Placental epithelial cell (primary cell): ENCODE measurements around the gene CERS1. TPM values are rescaled to one million over a fixed set of nuclear protein-coding genes. Genes with fewer than 3 reads are reported as not detected.

ENCODE experiments used
- total RNA-seq: library from RNA; depleted of rRNA; stranded (reverse); fragments of >200 nt; gene quantifications from 2 replicates; pipeline ENCODE4 v1.2.3, GENCODE V29; 2012

CERS1 gene, protein sequence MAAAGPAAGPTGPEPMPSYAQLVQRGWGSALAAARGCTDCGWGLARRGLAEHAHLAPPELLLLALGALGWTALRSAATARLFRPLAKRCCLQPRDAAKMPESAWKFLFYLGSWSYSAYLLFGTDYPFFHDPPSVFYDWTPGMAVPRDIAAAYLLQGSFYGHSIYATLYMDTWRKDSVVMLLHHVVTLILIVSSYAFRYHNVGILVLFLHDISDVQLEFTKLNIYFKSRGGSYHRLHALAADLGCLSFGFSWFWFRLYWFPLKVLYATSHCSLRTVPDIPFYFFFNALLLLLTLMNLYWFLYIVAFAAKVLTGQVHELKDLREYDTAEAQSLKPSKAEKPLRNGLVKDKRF
- total RNA-seq, result not detected in 2 replicates

DNA sequence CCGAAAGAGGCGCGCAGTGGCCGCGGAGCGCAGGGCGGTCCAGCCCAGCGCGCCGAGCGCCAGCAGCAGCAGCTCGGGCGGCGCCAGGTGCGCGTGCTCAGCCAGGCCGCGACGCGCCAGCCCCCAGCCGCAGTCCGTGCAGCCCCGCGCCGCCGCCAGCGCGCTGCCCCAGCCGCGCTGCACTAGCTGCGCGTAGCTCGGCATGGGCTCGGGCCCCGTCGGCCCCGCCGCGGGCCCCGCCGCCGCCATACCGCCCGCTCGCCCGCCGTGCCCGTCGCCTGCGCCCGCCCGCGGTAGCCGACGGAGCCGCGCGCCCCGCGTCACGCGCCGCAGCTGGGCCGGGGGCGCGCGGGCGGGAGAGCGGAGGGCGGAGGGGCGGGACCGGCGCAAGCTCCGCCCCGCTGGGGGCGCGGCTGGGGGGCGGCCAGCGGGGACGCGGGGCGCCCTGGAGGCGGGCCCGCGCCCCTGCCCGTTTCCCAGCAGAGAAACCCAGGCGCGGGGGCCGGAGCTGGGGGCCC lies at the start of gene CERS1:
Gene CERS1 (minus strand): TSS at position 335 of the 518 bp plus-strand sequence. CDS start 86 bp downstream, at position 249.

DNA sequence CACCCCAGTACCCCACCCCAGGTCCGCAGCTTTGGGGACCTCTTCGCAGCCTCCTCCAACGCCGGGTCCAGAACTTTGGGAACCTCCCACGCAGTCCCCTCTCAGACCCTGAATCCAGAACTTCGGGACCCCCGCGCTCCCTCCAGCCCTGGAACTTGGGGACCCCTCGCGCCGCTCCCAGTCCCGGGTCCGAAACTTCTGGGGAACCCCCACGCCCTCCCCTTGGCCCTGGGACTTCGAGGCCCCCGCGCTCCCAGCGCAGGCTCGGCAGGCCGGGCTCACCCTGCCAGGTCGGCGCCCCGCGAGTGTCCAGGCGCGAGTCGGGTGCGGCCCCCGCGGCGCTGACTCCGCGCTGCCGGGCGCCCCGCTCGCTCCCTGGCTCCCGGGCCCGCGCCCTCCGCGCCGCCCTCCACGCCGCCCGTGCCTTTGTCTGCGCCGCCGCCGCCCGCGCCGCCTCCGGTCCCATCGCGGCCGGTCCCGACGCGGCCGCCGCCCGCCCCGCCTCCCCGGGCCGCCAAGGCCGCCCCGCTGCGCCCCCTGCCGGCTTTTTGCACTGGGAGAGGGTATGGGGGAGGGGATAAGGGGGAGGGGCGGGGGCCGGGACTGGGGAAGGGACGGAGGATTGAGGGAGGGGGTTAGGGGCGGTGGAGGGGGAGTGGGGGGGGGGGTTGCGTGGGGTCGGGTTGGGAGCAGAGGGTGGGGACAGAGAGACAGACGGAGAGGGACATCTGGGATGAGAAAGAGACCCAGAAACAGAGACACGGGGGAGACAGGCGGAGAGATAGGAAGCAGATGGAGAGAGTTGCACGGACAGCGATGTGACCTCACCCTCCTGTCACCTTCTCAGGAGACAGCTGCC lies 45.0 kb upstream of the CERS1 start, which contains the start of gene HOMER3:
Gene HOMER3 (minus strand): TSS at position 449 of the 859 bp plus-strand sequence. CDS start 2,235 bp downstream, outside the sequence.

DNA sequence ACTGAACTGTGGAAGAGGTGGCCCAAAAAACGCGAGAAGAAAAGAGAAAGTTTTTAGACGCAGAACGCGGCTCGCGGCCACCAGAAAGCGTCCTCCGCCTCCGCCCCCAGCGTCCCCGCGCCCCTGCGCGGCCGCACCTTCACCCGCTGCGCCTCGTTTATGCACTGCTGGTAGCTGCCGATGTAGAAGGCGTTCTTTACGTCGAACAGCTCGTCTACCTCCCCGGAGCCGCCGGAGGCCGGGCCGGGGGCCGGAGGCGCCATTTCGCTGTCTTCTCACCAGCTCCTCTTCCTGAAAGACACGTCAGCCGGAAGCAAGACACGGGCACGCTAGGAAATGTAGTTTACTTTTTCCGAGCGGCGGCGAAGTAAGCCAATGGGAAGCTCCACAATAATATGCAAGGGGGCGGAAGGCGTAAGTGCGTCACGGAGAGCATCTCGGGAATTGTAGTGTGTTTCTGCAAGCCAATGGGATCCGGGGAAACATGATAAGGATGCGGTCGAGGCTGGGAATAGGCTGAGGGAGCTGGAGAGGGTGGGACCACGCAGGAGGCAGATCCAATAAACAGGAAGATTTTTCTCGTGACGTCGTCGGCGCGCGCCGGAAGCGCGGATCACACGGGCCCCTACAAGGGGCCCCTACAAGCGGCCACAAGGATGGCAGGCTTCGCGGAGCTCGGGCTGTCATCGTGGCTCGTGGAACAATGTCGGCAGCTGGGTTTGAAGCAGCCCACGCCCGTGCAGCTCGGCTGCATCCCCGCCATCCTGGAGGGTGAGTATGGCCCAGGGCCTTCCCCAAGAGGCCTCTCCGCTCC lies 23.3 kb upstream of the CERS1 start, which contains the start of the genes COPE and DDX49:
Gene COPE (minus strand): TSS at position 302 of the 814 bp plus-strand sequence. CDS start 39 bp downstream, at position 263.
Gene DDX49 (plus strand): TSS at position 630 of the 814 bp plus-strand sequence. CDS start 27 bp downstream, at position 657.

DNA sequence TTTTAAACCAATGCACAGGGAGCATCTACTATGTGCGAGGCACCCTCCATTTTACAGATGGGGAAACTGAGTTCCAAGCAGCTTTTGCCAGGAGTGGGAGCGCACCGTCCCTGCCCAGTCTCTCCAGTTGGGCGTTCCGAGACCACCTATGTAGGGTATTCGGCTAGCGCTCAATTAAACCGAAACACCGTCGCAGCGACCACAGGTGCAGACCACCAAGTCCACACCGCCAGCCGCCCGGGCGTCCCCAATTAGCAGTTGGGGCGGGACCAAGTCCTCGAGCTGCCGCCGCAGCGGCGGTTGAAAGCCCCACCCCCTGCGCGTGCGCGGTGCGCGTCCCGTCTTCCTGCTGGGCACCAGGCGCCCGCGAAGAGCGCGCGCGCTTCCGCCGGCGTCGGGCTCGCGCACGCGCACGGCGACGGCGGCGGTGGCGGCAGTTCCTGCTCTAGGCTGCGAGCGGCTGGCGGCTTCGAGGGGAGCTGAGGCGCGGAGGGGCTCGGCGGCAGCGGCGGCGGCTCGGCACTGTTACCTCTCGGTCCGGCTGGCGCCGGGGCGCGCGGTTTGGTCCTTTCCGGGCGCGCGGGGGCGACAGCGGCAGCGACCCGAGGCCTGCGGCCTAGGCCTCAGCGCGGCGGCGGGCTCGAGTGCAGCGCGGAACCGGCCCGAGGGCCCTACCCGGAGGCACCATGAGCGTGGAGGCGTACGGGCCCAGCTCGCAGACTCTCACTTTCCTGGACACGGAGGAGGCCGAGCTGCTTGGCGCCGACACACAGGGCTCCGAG lies 64.2 kb downstream of the CERS1 start, which contains the start of gene UPF1:
Gene UPF1 (plus strand): TSS at position 436 of the 782 bp plus-strand sequence. CDS start 251 bp downstream, at position 687.

Other genes with a start within 250 kb of the CERS1 start
- 1.5 and 2.7 TPM in 2 replicates for gene CRTC1, start 212.5 kb downstream of the CERS1 start, total RNA-seq
- under 0.01 TPM in 1 of 2 replicates, not detected in the other for gene COMP, start 104.9 kb downstream of the CERS1 start, total RNA-seq
- 58.5 and 68.8 TPM in 2 replicates for gene UPF1, start 64.2 kb downstream of the CERS1 start, total RNA-seq
- 191 and 379 TPM in 2 replicates for gene COPE, start 23.2 kb upstream of the CERS1 start, total RNA-seq
- 50.3 and 67.2 TPM in 2 replicates for gene DDX49, start 23.6 kb upstream of the CERS1 start, total RNA-seq
- 43.6 and 99.6 TPM in 2 replicates for gene HOMER3, start 45.1 kb upstream of the CERS1 start, total RNA-seq
- gene SUGP2, start 137.4 kb upstream of the CERS1 start, total RNA-seq, result 23.9 and 25.7 TPM in 2 replicates
- gene ARMC6, start 137.4 kb upstream of the CERS1 start, total RNA-seq, result 27.1 and 41.2 TPM in 2 replicates
- gene SLC25A42, start 167.8 kb upstream of the CERS1 start, total RNA-seq, result 8.5 and 12.6 TPM in 2 replicates
- 16.1 TPM in 2 replicates for gene TMEM161A, start 242.3 kb upstream of the CERS1 start, total RNA-seq